ENCODE measurements around the gene SLC6A11.

DNA sequence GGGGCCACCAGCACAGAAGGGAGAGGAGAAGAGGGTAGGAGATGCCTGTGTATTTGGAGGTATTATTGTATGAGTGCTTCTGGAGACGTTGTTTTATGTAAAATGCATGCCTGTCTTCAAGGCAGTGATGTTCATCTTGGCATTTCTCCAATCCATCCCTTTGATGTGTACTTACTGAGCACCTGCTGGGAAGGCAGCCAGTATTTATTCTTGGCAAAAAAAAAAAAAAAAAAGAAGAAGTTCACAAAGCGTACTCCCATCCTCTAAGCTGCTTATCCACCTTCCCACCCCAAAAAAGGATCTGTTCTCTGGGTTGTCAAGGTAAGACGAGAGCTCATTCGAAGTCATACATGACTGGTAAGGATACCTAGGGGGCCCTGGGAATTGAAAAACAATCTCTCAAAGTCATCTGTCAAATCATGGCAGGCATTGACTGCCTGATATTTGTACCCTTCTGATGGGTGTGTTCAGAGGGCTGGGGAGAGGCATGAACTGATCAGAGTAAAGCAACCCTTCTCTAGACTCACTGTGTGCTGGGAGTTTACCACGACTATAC, 146.5 kb downstream of the SLC6A11 start:
- TF ChIP-seq, protein P1, sequence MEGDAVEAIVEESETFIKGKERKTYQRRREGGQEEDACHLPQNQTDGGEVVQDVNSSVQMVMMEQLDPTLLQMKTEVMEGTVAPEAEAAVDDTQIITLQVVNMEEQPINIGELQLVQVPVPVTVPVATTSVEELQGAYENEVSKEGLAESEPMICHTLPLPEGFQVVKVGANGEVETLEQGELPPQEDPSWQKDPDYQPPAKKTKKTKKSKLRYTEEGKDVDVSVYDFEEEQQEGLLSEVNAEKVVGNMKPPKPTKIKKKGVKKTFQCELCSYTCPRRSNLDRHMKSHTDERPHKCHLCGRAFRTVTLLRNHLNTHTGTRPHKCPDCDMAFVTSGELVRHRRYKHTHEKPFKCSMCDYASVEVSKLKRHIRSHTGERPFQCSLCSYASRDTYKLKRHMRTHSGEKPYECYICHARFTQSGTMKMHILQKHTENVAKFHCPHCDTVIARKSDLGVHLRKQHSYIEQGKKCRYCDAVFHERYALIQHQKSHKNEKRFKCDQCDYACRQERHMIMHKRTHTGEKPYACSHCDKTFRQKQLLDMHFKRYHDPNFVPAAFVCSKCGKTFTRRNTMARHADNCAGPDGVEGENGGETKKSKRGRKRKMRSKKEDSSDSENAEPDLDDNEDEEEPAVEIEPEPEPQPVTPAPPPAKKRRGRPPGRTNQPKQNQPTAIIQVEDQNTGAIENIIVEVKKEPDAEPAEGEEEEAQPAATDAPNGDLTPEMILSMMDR (IDR thresholded peaks at IDR 0.05 in 4 of 5, conservative IDR thresholded peaks at IDR 0.05 in 1 of 5): no peak
- no peak for TF ChIP-seq POLR2A (IDR thresholded peaks at IDR 0.05)

All from gastrocnemius medialis (tissue), 4 donors.